Muscle of back (tissue), 13 donors: ENCODE data around the gene TIPRL. TPM values are rescaled to one million over a fixed set of nuclear protein-coding genes. Genes with fewer than 3 reads are reported as not detected.

ENCODE experiments used
- DNase-seq, 3 donors: peaks; one replicate each; pipeline versions ENCODE4 v3.0.0 to v3.0.0-alpha.2; 2013
- long read RNA-seq, 9 donors: transcript quantifications; one replicate each; lab custom pipeline, GENCODE V29; 2026
- polyA plus RNA-seq, 10 donors: library from polyadenylated mRNA; unstranded; fragments of 120-200 nt; gene quantifications; one replicate each; pipeline ENCODE4 v1.2.1, GENCODE V29; 2013; ENCODE audit not compliant: insufficient read length in 10 of 10

TIPRL gene
- 10 to 100 TPM; 31.9 to 42.7 (median 35.9) TPM for polyA plus RNA-seq
- long read RNA-seq, donor 1, transcript TIPRL-202 (7 exons, 3,032 nt): major isoform, 19 of 19 reads
- long read RNA-seq, donor 1, partial matches to known transcripts: 0 of 19 reads
- long read RNA-seq, donor 1, other reads (novel, unspliced or antisense): 0 of 19 reads
- long read RNA-seq, donor 2, transcript TIPRL-202 (7 exons, 3,032 nt): major isoform, 8 of 8 reads
- long read RNA-seq, donor 2, partial matches to known transcripts: 0 of 8 reads
- long read RNA-seq, donor 2, other reads (novel, unspliced or antisense): 0 of 8 reads
- long read RNA-seq, donor 3: 0 reads
- long read RNA-seq, donor 4, transcript TIPRL-202 (7 exons, 3,032 nt): major isoform, 16 of 37 reads
- long read RNA-seq, donor 4, partial matches to known transcripts: 21 of 37 reads
- long read RNA-seq, donor 4, other reads (novel, unspliced or antisense): 0 of 37 reads
- long read RNA-seq, donor 5, transcript TIPRL-202 (7 exons, 3,032 nt): major isoform, 14 of 55 reads
- long read RNA-seq, donor 5, partial matches to known transcripts: 41 of 55 reads
- long read RNA-seq, donor 5, other reads (novel, unspliced or antisense): 0 of 55 reads
- long read RNA-seq, donor 6, transcript TIPRL-202 (7 exons, 3,032 nt): major isoform, 6 of 6 reads
- long read RNA-seq, donor 6, partial matches to known transcripts: 0 of 6 reads
- long read RNA-seq, donor 6, other reads (novel, unspliced or antisense): 0 of 6 reads
- long read RNA-seq, donor 7, transcript TIPRL-202 (7 exons, 3,032 nt): major isoform, 12 of 31 reads
- long read RNA-seq, donor 7, partial matches to known transcripts: 19 of 31 reads
- long read RNA-seq, donor 7, other reads (novel, unspliced or antisense): 0 of 31 reads
- long read RNA-seq, donor 8, transcript TIPRL-202 (7 exons, 3,032 nt): major isoform, 10 of 29 reads
- long read RNA-seq, donor 8, partial matches to known transcripts: 19 of 29 reads
- long read RNA-seq, donor 8, other reads (novel, unspliced or antisense): 0 of 29 reads
- long read RNA-seq, donor 9, partial matches to known transcripts: 7 of 9 reads
- long read RNA-seq, donor 9, other reads (novel, unspliced or antisense): 0 of 9 reads

GRCh38 chr1:168178638-168179437 is at the start of gene TIPRL:
Gene TIPRL (plus strand): TSS chr1:168178962. CDS start chr1:168179078, 116 bp downstream.
- peak; percentile 97 to 99 (median 98) for DNase-seq

DNA sequence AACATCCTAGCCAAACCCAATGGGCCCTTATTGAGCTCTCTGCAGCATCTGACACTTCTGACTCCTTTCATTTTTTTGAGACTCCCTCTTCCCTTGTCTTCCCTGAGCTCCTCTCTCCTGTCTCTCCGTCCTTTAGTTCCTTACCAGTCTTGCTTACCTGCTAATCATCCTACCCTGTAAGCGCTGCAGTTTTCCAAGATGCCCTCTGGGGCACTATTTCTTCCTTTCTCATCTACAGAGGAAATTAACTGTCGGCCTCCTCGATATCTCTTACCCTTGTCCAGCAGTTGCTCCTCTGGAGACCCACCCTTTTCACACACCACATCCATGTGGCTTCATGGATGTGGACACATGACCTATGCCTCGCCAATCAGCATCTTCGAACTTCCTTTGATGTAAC is 48.8 kb upstream of the TIPRL start:
- no peak for DNase-seq

- DNase-seq: no peak
Observed at GRCh38 chr1:168134132-168134531, 44.6 kb upstream of the TIPRL start.

GRCh38 chr1:168134642-168135041 is 44.1 kb upstream of the TIPRL start:
- DNase-seq: no peak

DNA sequence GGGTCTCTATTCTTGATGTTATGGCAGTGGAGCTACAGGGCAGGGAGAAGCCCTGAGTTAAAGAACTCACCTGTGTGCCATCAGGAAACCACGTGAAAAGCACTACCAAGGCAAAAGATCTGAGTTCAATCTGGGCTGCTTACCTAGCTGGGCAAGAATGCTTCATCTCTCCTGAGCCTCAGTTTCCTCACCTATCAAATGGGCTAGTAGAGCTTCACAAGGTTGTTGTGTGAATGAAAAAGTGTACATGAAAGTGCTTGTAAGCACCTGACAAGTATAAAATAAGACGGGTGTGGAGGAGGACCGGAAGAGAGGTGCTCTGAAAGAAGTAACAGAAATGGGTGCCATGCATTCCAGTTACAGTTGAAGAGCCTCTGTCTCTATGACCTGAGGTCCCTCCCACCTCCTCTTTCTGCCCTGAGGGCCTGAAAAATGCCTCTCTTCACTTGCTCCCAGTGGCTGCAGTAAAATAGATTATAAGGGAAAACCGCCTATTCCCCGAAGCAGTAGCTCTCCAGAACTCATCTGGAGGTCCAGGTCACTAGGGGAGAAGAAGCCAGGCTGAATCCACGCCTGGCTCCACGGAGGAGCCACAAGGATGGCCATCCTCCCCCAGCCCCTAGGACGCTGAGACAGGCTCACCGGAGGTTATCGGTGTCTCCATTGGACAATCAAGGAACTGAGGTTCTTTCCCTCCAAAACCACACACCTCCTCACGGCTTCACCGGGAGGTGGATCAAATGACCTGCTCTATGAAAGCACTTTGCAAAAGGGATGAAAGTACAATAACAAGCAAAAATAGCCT is 43.4 kb upstream of the TIPRL start:
- no peak for DNase-seq

- peak in 2 of 3 donors; percentile 16 to 70 for DNase-seq
Observed at GRCh38 chr1:168135921-168136708, 42.6 kb upstream of the TIPRL start.

- DNase-seq: peak; percentile 41 to 90 (median 58)
Observed at GRCh38 chr1:168136709-168137514, 41.9 kb upstream of the TIPRL start, which contains the start of gene GPR161. Gene GPR161 (minus strand): TSS chr1:168136930. CDS start chr1:168104850, 32,080 bp downstream.

- no peak for DNase-seq
Observed at GRCh38 chr1:168137515-168137821, 41.3 kb upstream of the TIPRL start.

GRCh38 chr1:168138134-168138533 is 40.6 kb upstream of the TIPRL start:
- DNase-seq: no peak

DNA sequence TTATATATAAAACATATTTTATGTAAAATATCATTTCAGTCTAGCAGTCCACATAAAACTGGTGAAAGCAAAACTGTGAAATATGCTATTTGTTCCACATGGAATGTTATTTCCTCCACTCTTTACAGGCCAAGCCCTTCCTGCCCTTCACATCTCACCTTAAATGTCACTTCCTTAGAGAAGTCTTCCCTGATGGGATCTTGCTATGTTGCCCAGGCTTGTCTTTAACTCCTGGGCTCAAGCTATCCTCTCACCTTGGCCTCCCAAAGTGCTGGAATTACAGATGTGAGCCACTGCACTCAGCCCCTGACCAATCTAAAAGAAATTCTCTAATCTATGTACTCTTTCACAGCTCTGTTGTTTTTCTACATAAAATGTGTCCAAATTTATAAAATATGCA is 39.7 kb upstream of the TIPRL start:
- no peak for DNase-seq

- DNase-seq: no peak
Observed at GRCh38 chr1:168141871-168142385, 36.8 kb upstream of the TIPRL start.

DNA sequence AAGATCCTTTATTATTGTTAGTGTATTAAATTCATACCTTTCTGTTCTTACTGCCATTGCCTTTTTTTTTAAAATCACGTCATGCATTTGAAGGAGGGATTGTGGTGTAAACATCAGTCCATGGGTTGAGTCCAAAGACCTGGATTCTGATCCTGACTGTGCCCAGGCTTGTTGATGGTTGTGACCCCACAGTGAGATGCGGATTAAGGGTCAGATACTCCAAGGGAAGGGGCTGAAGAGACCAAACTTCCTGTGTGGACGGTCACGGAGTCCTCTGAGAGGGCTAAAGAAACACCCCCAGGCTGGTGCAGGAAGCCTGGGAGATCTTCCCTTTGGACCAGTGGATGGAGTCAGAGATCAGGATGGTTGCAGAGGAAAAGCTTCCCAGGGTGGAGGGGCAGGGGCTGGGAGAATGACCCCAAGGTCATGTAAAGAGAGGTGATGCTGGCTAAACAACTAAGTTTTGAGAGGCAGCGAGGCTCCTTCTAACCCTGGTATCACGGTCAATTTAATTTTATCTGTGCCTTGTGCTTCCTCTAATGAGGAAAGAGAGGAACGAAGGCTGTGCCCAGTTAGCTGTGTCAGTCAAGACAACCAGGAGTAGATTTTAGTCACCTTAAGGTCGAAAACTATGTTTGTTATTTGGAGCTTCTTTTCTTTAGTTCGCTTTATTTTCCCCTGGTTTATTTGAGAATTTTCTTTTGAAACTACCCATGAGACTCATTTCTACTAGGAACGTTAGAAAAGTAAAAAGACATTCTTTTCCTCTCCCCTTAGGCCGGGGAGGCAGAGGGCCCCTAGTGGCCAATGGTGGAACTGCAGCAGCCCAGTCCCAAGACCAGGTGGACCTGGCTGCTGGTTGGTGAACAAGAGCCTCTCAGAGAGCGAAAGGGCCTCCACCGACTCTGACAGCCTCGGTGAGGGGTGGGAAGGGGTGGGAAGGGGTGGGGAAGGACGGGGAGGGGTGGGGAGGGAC is 33.3 kb upstream of the TIPRL start:
- peak; percentile 72 to 86 (median 86) for DNase-seq

GRCh38 chr1:168146160-168146539 is 32.6 kb upstream of the TIPRL start:
- DNase-seq: no peak

- no peak for DNase-seq
Observed at GRCh38 chr1:168146626-168147025, 32.1 kb upstream of the TIPRL start.

GRCh38 chr1:168148916-168149315 is 29.8 kb upstream of the TIPRL start:
- no peak for DNase-seq

DNA sequence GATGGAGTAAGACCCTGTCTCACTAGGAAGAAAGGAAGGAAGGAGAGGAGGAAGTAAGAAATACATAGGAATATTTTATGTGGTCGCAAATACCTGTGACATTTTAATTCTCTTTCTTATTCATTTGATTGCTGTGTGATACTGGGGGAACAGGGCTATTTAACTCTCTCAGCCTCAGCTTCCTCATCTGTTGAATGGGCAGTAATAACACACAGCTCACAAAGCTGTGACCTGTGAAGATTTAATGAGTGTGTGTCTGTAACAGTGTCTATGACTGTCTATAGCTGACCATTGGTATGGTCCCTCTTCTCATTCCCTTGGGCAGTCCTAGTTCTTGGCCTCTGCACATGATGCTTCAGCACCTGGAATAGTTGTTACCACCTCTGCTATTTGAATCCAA is 28.5 kb upstream of the TIPRL start:
- DNase-seq: no peak

GRCh38 chr1:168151935-168152334 is 26.8 kb upstream of the TIPRL start:
- DNase-seq: no peak
